Astrocyte (in vitro differentiated cells and primary cell): ENCODE results near the gene PRAC1. TPM values are rescaled to one million over a fixed set of nuclear protein-coding genes. Genes with fewer than 3 reads are reported as not detected.

ENCODE experiments used
- DNase-seq: peaks from one replicate; pipeline ENCODE4 v3.0.0-alpha.2; 2010; ENCODE audit warnings: low read depth
- FAIRE-seq: peaks from 2 replicates; lab custom pipeline; 2011; peaks lifted over from hg19 to GRCh38; lab: Jason Lieb, UNC
- H2AFZ ChIP-seq: 2 replicates; pipeline ENCODE4 v1.6.0; 2012; ENCODE audit warnings: low read depth, low read length, inconsistent platforms
- H3K27ac ChIP-seq: 2 replicates; pipeline ENCODE4 v1.5.1; 2011; ENCODE audit warnings: low read depth, low read length, inconsistent platforms
- H3K27me3 ChIP-seq: 2 replicates; pipeline ENCODE4 v1.6.0; 2011; ENCODE audit warnings: low read length, inconsistent platforms; ENCODE audit not compliant: insufficient read depth
- H3K36me3 ChIP-seq: 2 replicates; pipeline ENCODE4 v1.5.1; 2011; ENCODE audit warnings: low read length, inconsistent platforms; ENCODE audit not compliant: insufficient read depth
- H3K4me1 ChIP-seq: 2 replicates; pipeline ENCODE4 v1.5.1; 2011; ENCODE audit warnings: low read length, inconsistent platforms; ENCODE audit not compliant: insufficient read depth
- H3K4me2 ChIP-seq: 2 replicates; pipeline ENCODE4 v1.6.0; 2012; ENCODE audit warnings: low read length, inconsistent platforms
- H3K4me3 ChIP-seq: 2 replicates; pipeline ENCODE4 v1.5.1; 2011; ENCODE audit warnings: low read depth, mild to moderate bottlenecking, low read length, inconsistent platforms; ENCODE audit not compliant: insufficient read depth
- H3K79me2 ChIP-seq: 2 replicates; pipeline ENCODE4 v1.6.0; 2012; ENCODE audit warnings: mild to moderate bottlenecking, low read length, inconsistent platforms; ENCODE audit not compliant: insufficient read depth
- H3K9ac ChIP-seq: 2 replicates; pipeline ENCODE4 v1.6.0; 2012; ENCODE audit warnings: mild to moderate bottlenecking, low read length, inconsistent platforms
- H3K9me3 ChIP-seq: 2 replicates; pipeline ENCODE4 v1.5.1; 2012; ENCODE audit warnings: low read depth, mild to moderate bottlenecking, low read length, inconsistent platforms; ENCODE audit not compliant: insufficient read depth
- H4K20me1 ChIP-seq: 2 replicates; pipeline ENCODE4 v1.6.0; 2012; ENCODE audit warnings: low read length, inconsistent platforms; ENCODE audit not compliant: insufficient read depth
- H3K27ac Mint-ChIP-seq: one replicate; pipeline ENCODE4 v1.8.0; 2021; ENCODE audit warnings: mild to moderate bottlenecking, mixed read lengths; ENCODE audit not compliant: unreplicated experiment
- H3K27me3 Mint-ChIP-seq: one replicate; pipeline ENCODE4 v1.8.0; 2021; ENCODE audit warnings: low read depth, mixed read lengths; ENCODE audit not compliant: unreplicated experiment
- H3K36me3 Mint-ChIP-seq: one replicate; pipeline ENCODE4 v1.8.0; 2021; ENCODE audit warnings: low read depth, mixed read lengths; ENCODE audit not compliant: unreplicated experiment
- H3K4me1 Mint-ChIP-seq: one replicate; pipeline ENCODE4 v1.8.0; 2021; ENCODE audit warnings: low read depth, mixed read lengths; ENCODE audit not compliant: unreplicated experiment
- H3K4me3 Mint-ChIP-seq: one replicate; pipeline ENCODE4 v1.8.0; 2021; ENCODE audit warnings: mild to moderate bottlenecking, moderate library complexity, mixed read lengths; ENCODE audit not compliant: unreplicated experiment
- H3K9me3 Mint-ChIP-seq: one replicate; pipeline ENCODE4 v1.8.0; 2021; ENCODE audit warnings: mild to moderate bottlenecking, mixed read lengths; ENCODE audit not compliant: unreplicated experiment
- CTCF ChIP-seq: IDR thresholded peaks from 2 replicates; pipeline ENCODE4 v1.5.1; 2011; ENCODE audit warnings: low read depth, mild to moderate bottlenecking, inconsistent platforms, low read length, moderate library complexity; ENCODE audit not compliant: insufficient read depth
- EZH2 ChIP-seq: IDR thresholded peaks from 2 replicates; pipeline ENCODE4 v1.6.1; 2012; ENCODE audit warnings: mild to moderate bottlenecking, low read length, inconsistent platforms; ENCODE audit not compliant: insufficient read depth
- total RNA-seq: library from RNA; stranded (reverse); gene quantifications from 2 replicates; pipeline ENCODE4 v1.2.1, GENCODE V29; 2021

The PRAC1 gene
- total RNA-seq, 1 donor from 2014 or later, result not detected

GRCh38 chr17:48721009-48721402 is 1.3 kb downstream of the PRAC1 start:
- H3K36me3 Mint-ChIP-seq, result peaks cover 2% of the 10 kb centered on the region
- Histone ChIP-seq H3K79me2 (no peaks in the 10 kb centered on the region), H3K27me3 (peaks cover 99% of the 10 kb centered on the region), H2AFZ (no peak overlapping the region), H3K9me3 (peaks cover 13% of the 10 kb centered on the region), H3K4me3 (no peak overlapping the region), H3K9ac (no peak overlapping the region), H3K4me1 (peaks cover 2% of the 10 kb centered on the region), H3K36me3 (no peaks in the 10 kb centered on the region), H4K20me1 (peaks cover 9% of the 10 kb centered on the region), H3K4me2 (no peak overlapping the region), H3K27ac (no peak overlapping the region)
- peaks cover 97% of the 10 kb centered on the region for H3K27me3 Mint-ChIP-seq
- TF ChIP-seq EZH2 (no peak), CTCF (no peak)
- no peak for DNase-seq
- H3K4me3 Mint-ChIP-seq, result no peak overlapping the region
- no peak for FAIRE-seq
- peaks cover 3% of the 10 kb centered on the region for H3K9me3 Mint-ChIP-seq
- peak overlapping the region; percentile 5 for H3K27ac Mint-ChIP-seq
- no peaks in the 10 kb centered on the region for H3K4me1 Mint-ChIP-seq

- DNase-seq (no peak), FAIRE-seq (no peak)
- Histone ChIP-seq H2AFZ (no peak overlapping the region), H3K27ac (no peak overlapping the region), H3K9ac (no peak overlapping the region), H4K20me1 (peaks cover 9% of the 10 kb centered on the region), H3K79me2 (no peaks in the 10 kb centered on the region), H3K36me3 (no peaks in the 10 kb centered on the region), H3K4me3 (no peak overlapping the region), H3K4me2 (no peak overlapping the region), H3K9me3 (peaks cover 10% of the 10 kb centered on the region), H3K4me1 (peaks cover 2% of the 10 kb centered on the region), H3K27me3 (peaks cover 98% of the 10 kb centered on the region)
- Mint-ChIP-seq H3K27ac (peak overlapping the region; percentile 5), H3K4me1 (no peaks in the 10 kb centered on the region), H3K36me3 (peaks cover 2% of the 10 kb centered on the region), H3K4me3 (no peak overlapping the region), H3K9me3 (peaks cover 2% of the 10 kb centered on the region), H3K27me3 (peaks cover 96% of the 10 kb centered on the region)
- TF ChIP-seq CTCF, result no peak
- TF ChIP-seq EZH2, result peak; percentile 38
These were observed 1.9 kb downstream of the PRAC1 start for GRCh38 chr17:48720266-48721008.

GRCh38 chr17:48719642-48720265 is 2.6 kb downstream of the PRAC1 start:
- H3K4me3 Mint-ChIP-seq, result no peak overlapping the region
- no peak overlapping the region for H3K4me3 ChIP-seq
- H3K9ac ChIP-seq, result no peak overlapping the region

More at GRCh38 chr17:48719642-48720265, 2.6 kb downstream of the PRAC1 start:
- H3K4me2 ChIP-seq, result no peak overlapping the region
- Mint-ChIP-seq H3K27ac (no peak overlapping the region), H3K36me3 (peaks cover 2% of the 10 kb centered on the region), H3K4me1 (no peaks in the 10 kb centered on the region), H3K27me3 (peaks cover 94% of the 10 kb centered on the region), H3K9me3 (peaks cover 2% of the 10 kb centered on the region)
- no peak for DNase-seq
- no peak for FAIRE-seq
- H4K20me1 ChIP-seq, result peaks cover 9% of the 10 kb centered on the region
- H3K79me2 ChIP-seq, result no peaks in the 10 kb centered on the region
- peaks cover 10% of the 10 kb centered on the region for H3K9me3 ChIP-seq
- no peak overlapping the region for H3K27ac ChIP-seq
- peaks cover 2% of the 10 kb centered on the region for H3K4me1 ChIP-seq
- no peak overlapping the region for H2AFZ ChIP-seq
- peaks cover 96% of the 10 kb centered on the region for H3K27me3 ChIP-seq
- H3K36me3 ChIP-seq, result no peaks in the 10 kb centered on the region
- TF ChIP-seq EZH2 (no peak), CTCF (no peak)
